C4-2B (cell line): Measurements from ENCODE around the gene MAGI2.

Source experiments
- ZFX ChIP-seq: fragments of 450-650 bp; IDR thresholded peaks from 2 replicates; pipeline ENCODE4 v1.6.1; 2017
- TF ChIP-seq, protein P1 (sequence below): fragments of 450-650 bp; conservative IDR thresholded peaks from 2 replicates; pipeline ENCODE4 v1.5.1; 2017; ENCODE audit warnings: mild to moderate bottlenecking

DNA sequence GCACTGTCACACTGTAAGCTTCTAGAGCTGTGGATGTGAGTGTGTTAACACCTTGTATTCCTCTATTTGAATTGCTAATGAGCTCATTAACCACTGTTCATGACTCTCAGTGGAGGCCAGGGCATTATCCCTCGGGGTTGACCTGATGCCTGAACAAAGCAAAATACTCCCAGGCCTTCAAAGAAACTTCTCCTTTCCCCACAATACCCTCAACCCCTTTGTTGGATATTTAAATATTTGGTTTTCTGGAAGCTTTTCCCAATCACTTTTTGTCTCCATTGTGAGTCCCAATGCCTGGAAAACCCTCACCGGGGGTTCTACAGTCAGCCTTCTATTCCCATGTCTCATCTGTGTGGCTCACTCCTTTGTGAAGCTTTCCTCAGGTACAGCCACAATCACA lies 874.8 kb downstream of the MAGI2 start:
- TF ChIP-seq, protein P1, sequence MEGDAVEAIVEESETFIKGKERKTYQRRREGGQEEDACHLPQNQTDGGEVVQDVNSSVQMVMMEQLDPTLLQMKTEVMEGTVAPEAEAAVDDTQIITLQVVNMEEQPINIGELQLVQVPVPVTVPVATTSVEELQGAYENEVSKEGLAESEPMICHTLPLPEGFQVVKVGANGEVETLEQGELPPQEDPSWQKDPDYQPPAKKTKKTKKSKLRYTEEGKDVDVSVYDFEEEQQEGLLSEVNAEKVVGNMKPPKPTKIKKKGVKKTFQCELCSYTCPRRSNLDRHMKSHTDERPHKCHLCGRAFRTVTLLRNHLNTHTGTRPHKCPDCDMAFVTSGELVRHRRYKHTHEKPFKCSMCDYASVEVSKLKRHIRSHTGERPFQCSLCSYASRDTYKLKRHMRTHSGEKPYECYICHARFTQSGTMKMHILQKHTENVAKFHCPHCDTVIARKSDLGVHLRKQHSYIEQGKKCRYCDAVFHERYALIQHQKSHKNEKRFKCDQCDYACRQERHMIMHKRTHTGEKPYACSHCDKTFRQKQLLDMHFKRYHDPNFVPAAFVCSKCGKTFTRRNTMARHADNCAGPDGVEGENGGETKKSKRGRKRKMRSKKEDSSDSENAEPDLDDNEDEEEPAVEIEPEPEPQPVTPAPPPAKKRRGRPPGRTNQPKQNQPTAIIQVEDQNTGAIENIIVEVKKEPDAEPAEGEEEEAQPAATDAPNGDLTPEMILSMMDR = no peak
- TF ChIP-seq ZFX = no peak
